ENCODE measurements around the gene SART3.
"Not testable (repeated sequence)": the region's sequence is repeated elsewhere in the genome, so short reads cannot be mapped to it uniquely, and the experiment has no call there.

Gene SART3

GRCh38 chr12:108597559-108598471, 36.8 kb upstream of the SART3 start, which contains the start of gene TMEM119:
Gene TMEM119 (minus strand): TSS chr12:108598084. CDS start chr12:108592383, 5,701 bp downstream.
- in situ Hi-C loops (cut with MboI; ENCODE audit: low sequenced_read_pairs) = no loop called here

DNA sequence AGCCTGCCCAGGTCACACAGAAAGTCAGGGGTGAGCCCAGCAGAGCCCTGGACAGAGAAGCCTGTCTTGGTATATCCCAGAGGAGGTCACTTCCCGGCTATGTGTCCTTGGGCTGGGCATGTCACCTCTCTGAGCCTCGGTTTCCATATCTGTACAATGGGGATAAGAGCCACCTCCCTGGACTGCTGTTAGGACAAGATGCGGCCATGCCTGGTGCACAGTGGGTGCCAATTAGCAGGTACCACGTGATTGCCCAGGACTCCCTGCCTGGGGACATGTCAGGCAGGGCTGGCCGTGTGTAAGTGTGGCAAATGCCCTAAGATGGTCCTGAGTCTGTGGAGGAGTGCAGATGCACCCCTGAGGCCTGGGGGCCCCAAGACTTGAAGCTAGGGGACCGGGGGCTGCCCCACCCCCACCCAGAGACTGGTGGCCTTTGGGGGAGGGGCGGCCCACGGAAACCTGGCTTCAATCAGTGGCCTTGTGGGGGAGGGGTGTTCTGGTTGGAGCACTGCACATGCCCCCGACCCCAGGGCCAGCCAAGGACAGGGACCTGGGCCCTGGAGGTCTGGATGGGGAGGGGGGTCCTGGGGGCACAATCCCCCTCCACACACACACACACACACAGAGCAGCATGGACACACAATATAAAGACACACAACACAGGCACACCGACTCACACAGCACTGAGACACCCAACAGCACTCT, 36.0 kb upstream of the SART3 start:
- in situ Hi-C loops (cut with MboI; ENCODE audit: low sequenced_read_pairs) = no loop called here

GRCh38 chr12:108595711-108596647, 35.0 kb upstream of the SART3 start:
- in situ Hi-C loops (cut with MboI; ENCODE audit: low sequenced_read_pairs) = no loop called here

DNA sequence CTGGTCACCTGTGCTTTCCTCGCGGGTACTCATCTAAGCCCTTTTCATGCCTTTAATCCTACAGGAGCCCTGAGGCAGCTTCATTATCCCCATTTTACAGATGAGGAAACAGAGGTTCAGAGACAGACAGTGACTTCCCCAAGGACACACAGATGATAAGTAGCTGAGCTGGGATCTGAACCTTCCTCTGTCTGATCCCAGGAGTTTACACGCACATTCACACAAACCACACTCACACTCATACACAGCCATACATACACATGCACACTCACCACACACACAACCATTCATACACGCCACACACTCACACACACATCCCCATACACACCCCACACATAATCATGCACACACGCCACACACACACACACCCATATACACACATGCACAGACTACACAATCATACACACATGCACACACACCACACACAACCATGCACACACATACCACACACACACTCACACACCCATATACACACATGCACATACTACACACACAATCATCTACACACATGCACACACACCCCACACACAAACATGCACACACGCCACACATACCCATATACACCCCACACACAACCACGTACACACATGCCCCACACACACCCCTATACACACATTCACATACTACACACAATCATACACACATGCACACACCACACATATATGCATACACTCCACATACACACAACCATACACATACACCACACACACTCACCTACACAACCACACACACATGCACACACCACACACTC, 34.2 kb upstream of the SART3 start:
- in situ Hi-C loops (cut with MboI; ENCODE audit: low sequenced_read_pairs) = no loop called here

DNA sequence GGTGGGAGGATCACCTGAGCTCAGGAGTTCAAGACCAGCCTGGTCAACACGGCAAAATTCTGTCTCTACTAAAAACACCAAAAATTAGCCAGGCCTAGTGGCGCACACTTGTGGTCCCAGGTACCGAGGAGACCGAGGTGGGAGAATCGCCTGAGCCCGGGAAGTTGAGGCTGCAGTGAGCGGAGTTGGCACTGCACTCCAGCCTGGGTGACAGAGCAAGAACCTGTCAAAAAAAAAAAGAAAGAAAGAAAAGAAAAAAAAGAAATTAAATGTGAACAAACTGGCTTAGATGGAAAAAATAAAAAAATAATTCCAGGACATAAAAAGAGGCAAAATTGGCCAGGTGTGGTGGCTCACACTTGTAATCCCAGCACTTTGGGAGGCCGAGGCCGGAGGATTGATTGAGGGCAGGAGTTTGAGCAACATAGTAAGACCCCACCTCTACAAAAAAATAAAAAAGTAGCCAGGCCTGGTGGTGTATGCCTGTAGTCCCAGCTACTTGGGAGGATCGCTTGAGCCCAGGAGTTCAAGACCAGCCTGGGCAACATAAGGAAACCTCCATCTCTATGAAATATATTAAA, 33.4 kb upstream of the SART3 start:
- in situ Hi-C loops (cut with MboI; ENCODE audit: low sequenced_read_pairs) = no loop called here

DNA sequence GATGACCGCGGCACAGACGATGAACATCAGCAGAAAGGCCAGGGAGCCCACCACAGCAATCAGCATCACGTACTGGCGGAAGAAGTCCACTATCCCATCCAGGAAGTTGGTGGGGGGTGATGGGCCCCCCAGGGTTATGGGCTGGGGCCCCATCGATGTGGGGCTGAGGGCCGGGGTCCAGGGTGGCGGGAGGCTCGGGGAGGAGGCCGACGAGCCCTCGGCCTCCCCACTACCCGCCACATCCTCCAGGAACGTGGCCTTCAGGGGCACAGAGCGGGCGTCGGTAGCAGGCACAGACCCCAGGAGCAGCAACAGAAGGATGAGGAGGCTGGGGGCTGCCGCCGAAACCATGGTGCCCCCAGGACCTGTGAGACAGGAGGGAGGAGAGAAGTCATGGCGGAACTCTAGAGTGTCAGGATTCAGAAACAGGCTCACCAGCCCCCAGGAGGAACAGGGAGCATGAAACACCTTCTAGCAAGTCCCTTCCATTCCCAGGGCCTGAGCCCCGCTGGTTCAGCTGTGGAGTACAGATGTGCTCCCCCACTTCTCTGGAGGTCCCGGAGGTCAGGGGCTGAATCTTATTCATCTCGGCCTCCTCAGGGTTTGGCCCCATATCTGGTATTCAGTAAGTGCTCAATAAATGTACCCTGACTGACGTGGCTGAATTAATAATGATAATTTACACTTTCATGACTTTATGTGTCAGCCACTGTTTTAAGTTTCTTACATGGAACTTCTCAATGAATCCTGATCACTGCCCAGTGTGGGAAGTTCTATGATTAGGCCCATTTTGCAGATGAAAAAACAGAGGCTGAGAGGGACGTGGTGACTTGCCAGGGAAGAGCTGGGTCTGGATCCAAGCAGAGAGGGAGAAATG, 31.3 kb upstream of the SART3 start:
- in situ Hi-C loops (cut with MboI; ENCODE audit: low sequenced_read_pairs) = no loop called here

GRCh38 chr12:108591267-108591980, 30.5 kb upstream of the SART3 start:
- in situ Hi-C loops (cut with MboI; ENCODE audit: low sequenced_read_pairs) = no loop called here

- in situ Hi-C loops (cut with MboI; ENCODE audit: low sequenced_read_pairs) = not testable (repeated sequence)
Observed at GRCh38 chr12:108590463-108590862, 29.5 kb upstream of the SART3 start.

- in situ Hi-C loops (cut with MboI; ENCODE audit: low sequenced_read_pairs) = no loop called here
Observed at GRCh38 chr12:108589840-108590229, 28.9 kb upstream of the SART3 start.

- in situ Hi-C loops (cut with MboI; ENCODE audit: low sequenced_read_pairs) = no loop called here
Observed at GRCh38 chr12:108589028-108589839, 28.3 kb upstream of the SART3 start.

DNA sequence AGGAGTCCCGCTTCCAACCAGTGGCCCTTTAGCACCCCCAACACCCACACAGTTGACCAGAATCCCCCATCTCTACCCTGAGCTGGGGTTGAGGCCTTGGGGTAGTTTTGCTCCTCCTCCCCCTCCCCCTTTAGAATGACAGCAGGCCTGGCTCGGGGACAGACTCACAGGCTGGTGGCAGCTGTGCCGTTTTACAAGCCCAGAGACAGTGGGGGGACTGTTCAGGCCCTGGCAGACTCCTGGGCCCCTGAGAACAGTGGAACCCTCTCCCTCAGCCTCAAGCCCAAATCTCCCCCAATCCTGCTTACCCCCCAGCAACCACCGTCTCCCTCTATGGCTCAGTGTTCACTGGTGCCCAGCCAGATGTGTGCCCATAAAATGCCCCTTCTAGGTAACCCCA, 26.9 kb upstream of the SART3 start:
- in situ Hi-C loops (cut with MboI; ENCODE audit: low sequenced_read_pairs) = no loop called here

- in situ Hi-C loops (cut with MboI; ENCODE audit: low sequenced_read_pairs) = no loop called here
Observed at GRCh38 chr12:108586306-108586705, 25.3 kb upstream of the SART3 start.

DNA sequence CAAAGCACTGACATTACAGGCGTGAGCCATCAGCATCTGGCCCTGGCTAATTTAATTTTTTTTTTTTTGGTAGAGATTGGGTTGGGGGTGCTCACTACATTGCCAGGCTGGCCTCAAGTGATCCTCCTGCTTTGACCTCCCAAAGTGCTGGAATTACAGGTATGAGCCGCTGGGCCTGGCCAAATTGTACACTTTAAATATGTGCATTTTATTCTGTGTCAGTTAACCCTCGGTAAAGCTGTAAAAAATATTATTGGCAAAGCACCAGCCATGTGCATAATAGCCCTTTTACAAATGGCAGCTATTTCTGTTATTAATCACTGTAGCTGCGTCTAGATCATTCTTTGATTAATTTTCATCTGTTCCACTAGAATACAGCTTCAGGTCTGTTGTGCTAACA, 24.9 kb upstream of the SART3 start:
- in situ Hi-C loops (cut with MboI; ENCODE audit: low sequenced_read_pairs) = no loop called here

DNA sequence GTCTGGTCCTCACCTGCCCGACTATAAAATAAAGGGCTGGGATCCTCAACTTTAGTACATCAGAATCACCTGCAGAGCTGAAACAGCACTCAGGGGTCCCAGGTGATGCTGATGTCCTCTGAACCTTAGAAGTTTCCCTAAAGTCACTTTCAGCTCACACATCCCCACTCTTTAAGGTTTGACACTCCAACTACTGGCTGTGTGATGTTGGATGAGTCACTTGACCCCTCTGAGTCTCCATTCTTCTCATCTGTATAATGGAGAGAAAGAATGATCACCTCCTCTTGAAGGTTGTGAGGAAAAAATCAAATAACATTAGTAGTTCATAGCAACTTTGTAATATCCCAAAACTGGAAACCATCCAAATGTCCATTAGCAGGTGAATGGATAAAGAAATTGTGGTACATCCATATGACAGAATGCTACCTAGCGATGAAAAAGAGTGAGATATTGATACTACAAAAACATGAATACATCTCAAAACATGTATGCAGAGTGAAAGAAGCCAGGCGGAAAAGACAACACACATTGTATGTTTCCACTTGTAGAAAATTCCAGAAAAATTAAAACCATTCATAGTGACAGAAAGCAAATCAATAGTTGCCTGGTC, 23.6 kb upstream of the SART3 start:
- in situ Hi-C loops (cut with MboI; ENCODE audit: low sequenced_read_pairs) = no loop called here

DNA sequence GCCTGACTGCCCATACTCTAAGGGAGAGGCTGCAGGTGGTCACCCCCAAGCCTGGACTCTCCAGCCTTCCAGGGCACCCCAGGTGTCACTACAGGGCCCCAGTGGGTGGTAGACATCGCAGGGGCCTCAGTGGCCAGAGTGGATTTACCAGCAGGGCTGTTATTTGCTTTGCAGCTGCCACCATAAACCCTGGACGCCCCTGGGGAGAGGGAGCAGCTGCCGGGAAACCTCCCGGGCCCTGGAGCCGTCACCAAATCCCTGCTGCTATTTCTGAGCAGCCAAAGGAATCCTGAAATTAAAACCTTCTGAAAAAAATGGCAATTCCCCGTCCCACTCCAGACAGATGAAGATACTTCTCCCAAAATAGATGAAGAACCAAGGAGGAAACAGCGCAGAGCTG, 23.0 kb upstream of the SART3 start:
- in situ Hi-C loops (cut with MboI; ENCODE audit: low sequenced_read_pairs) = no loop called here

DNA sequence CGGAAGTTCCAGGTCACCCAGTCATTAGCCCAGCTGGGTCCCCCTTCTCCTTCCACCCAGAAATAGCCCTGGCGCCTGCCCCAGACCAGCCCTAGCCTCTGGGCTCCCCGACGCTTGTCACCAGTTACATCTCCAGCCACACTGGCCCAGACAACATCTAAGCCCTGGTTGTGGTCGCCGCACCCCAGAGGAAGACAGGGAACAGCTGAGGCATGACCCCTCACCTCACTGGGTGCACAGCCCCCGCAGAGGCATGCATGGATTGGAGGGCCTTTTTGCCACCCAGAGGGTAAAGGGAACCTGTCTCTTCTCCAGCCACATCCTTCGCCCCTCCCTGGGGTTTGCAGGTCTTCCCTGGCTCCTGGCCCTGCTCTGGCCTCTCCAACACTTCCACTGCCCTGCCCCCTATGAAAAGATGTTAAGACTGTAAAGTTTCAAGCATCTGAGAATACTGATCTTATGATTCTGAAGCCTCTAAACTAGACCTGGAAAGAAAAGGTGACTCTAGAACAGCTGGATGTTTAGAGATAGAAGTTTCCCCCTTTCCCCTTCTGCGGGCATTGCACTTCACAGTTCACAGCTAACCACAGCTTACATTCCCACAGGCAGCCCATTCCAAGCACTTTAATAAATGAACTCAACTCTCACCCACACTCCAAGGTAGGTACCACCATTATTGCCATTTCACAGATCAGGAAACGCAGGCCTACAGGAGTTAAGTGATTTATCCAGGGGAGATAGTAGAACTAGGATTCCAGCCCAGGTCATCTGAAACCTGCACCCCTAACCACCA, 22.2 kb upstream of the SART3 start:
- in situ Hi-C loops (cut with MboI; ENCODE audit: low sequenced_read_pairs) = no loop called here
